SH-SY5Y (cell line): ENCODE results near the gene GFY.

Experiments
- GATA2 ChIP-seq: IDR thresholded peaks from 2 replicates; pipeline ENCODE4 v1.6.1; 2011; ENCODE audit warnings: mild to moderate bottlenecking, low read depth, low read length
- GATA3 ChIP-seq: IDR thresholded peaks from 2 replicates; pipeline ENCODE4 v1.6.1; 2011; ENCODE audit warnings: low read depth, mild to moderate bottlenecking, low read length, moderate library complexity

DNA sequence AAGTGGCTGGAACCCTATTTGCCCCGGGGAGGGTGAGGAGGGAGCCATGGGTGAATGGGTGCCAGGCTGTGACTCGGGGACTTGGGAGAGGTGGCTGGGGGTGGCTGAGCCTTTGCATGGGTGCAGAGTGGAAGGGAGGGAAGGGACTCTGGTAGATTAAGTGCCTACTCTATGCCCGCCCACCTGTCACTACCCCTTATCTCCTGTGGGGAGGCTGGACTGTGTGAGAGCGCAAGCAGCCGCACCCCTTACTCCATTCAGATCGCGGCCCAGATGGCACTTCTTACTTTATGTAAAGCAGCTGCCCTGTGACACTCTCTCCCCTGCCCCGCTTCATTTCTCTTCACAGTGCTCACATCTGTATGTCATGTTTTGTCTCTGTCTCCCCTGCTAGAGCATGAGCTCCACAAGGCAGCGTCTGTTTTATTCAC, 34.2 kb upstream of the GFY start:
- TF ChIP-seq GATA2 (no peak), GATA3 (no peak)
